MV-4-11 (cell line): ENCODE data around the gene CHM.
"Not testable (repeated sequence)": the region's sequence is repeated elsewhere in the genome, so short reads cannot be mapped to it uniquely, and the experiment has no call there.

Source experiments
- DNase-seq: peaks from one replicate; lab custom pipeline; 2025; lab: John Stamatoyannopoulos, UW

CHM gene

GRCh38 chrX:86047174-86047935 lies at the start of gene CHM:
Gene CHM (minus strand): TSS chrX:86047558. CDS start chrX:86047532, 26 bp downstream.
- DNase-seq: no peak

- no peak for DNase-seq
Observed at GRCh38 chrX:86078650-86079049, 31.3 kb upstream of the CHM start.

- no peak for DNase-seq
Observed at GRCh38 chrX:86066998-86067397, 19.6 kb upstream of the CHM start.

GRCh38 chrX:86061407-86061806 lies 14.0 kb upstream of the CHM start:
- DNase-seq: no peak

- DNase-seq: no peak
Observed at GRCh38 chrX:86051741-86052140, 4.4 kb upstream of the CHM start.

GRCh38 chrX:86047936-86048280 lies 550 bp upstream of the CHM start:
- DNase-seq: no peak

- DNase-seq: no peak
Observed at GRCh38 chrX:86044216-86044615, 3.1 kb downstream of the CHM start.

GRCh38 chrX:86039625-86040568 lies 7.5 kb downstream of the CHM start:
- DNase-seq: no peak

- no peak for DNase-seq
Observed at GRCh38 chrX:86033385-86033784, 14.0 kb downstream of the CHM start.

GRCh38 chrX:86028681-86029080 lies 18.7 kb downstream of the CHM start:
- DNase-seq: no peak

GRCh38 chrX:86023811-86024210 lies 23.5 kb downstream of the CHM start:
- peak; percentile 56 for DNase-seq

GRCh38 chrX:86021652-86022289 lies 25.6 kb downstream of the CHM start:
- peak; percentile 73 for DNase-seq

GRCh38 chrX:86016139-86016538 lies 31.2 kb downstream of the CHM start:
- DNase-seq: no peak

GRCh38 chrX:86014959-86015358 lies 32.4 kb downstream of the CHM start:
- DNase-seq: not testable (repeated sequence)

- no peak for DNase-seq
Observed at GRCh38 chrX:86014421-86014820, 32.9 kb downstream of the CHM start.

- DNase-seq: no peak
Observed at GRCh38 chrX:86013792-86014191, 33.6 kb downstream of the CHM start.

- no peak for DNase-seq
Observed at GRCh38 chrX:86012188-86012587, 35.2 kb downstream of the CHM start.

GRCh38 chrX:86009803-86010202 lies 37.6 kb downstream of the CHM start:
- DNase-seq: not testable (repeated sequence)

GRCh38 chrX:86007891-86008290 lies 39.5 kb downstream of the CHM start:
- DNase-seq: not testable (repeated sequence)

- DNase-seq: no peak
Observed at GRCh38 chrX:86002076-86002896, 45.1 kb downstream of the CHM start.

GRCh38 chrX:85998954-85999353 lies 48.4 kb downstream of the CHM start:
- DNase-seq: no peak

- no peak for DNase-seq
Observed at GRCh38 chrX:85996555-85996954, 50.8 kb downstream of the CHM start.
